Gastrocnemius medialis (tissue), 4 donors: ENCODE measurements around the gene FAM3D. TPM values are rescaled to one million over a fixed set of nuclear protein-coding genes. Genes with fewer than 3 reads are reported as not detected.

ENCODE experiments used
- ATAC-seq, 2 donors: fragments of 150-250 bp; one replicate each; pipeline ENCODE4 v1.9.1; 2016
- DNase-seq, 2 donors: peaks; one replicate each; pipeline ENCODE4 v3.0.0-alpha.2; 2019
- H3K27ac ChIP-seq, 4 donors: fragments of 200-600 bp; sonication (generic); 1 replicate in 1 of 4; 2 replicates in 3 of 4; pipeline ENCODE4 v1.5.1; 2016 to 2018; ENCODE audit warnings: mild to moderate bottlenecking in 2 of 4, moderate library complexity in 1 of 4
- H3K27me3 ChIP-seq, 3 donors: fragments of 200-600 bp; sonication (generic) in 2 of 3; 1 replicate in 1 of 3; 2 replicates in 2 of 3; pipeline versions ENCODE4 v1.5.1 to v1.6.0; 2016 to 2019; ENCODE audit warnings: mild to moderate bottlenecking in 1 of 3, moderate library complexity in 1 of 3
- H3K36me3 ChIP-seq, 2 donors: fragments of 200-600 bp; sonication (generic) in 1 of 2; one replicate each; pipeline ENCODE4 v1.5.1; 2017 to 2018
- H3K4me1 ChIP-seq, 2 donors: fragments of 200-600 bp; sonication (generic) in 1 of 2; one replicate each; pipeline ENCODE4 v1.5.1; 2016 to 2017; ENCODE audit warnings: mild to moderate bottlenecking in 2 of 2
- H3K4me3 ChIP-seq, 4 donors: fragments of 200-600 bp; sonication (generic) in 3 of 4; 1 replicate in 1 of 4; 2 replicates in 3 of 4; pipeline ENCODE4 v1.5.1; 2016 to 2019; ENCODE audit warnings: mild to moderate bottlenecking in 2 of 4
- H3K9me3 ChIP-seq, 3 donors: fragments of 200-600 bp; sonication (generic) in 2 of 3; 1 replicate in 1 of 3; 2 replicates in 2 of 3; pipeline ENCODE4 v1.5.1; 2016 to 2019
- POLR2A ChIP-seq, 2 donors: fragments of 450-650 bp; IDR thresholded peaks; one replicate each; pipeline ENCODE4 v1.6.1; 2017; ENCODE audit warnings: antibody characterized with exemption in 2 of 2, mild to moderate bottlenecking in 2 of 2, moderate library complexity in 2 of 2
- in situ Hi-C, 4 donors: fragments of 200-750 bp; cut with MboI; loops; one replicate each; pipeline versions ENCODE4 v1.15.0 to v1.8.0; 2017; ENCODE audit warnings: low sequenced_read_pairs in 4 of 4
- intact Hi-C: fragments of 100-400 bp; cut with DNase I; formaldehyde crosslinking; loops from one replicate; pipeline ENCODE4 v1.15.1; 2023; ENCODE audit warnings: low total_unique reads
- total RNA-seq, 4 donors: library from RNA; depleted of rRNA; stranded (reverse); fragments of >200 nt; gene quantifications; one replicate each; pipeline versions ENCODE4 v1.1.0 to v1.2.3, GENCODE V29; 2016
- TF ChIP-seq, protein P1 (sequence below), 5 experiments: fragments of 450-650 bp in 3 of 5; fragments of 200-600 bp in 2 of 5; sonication (generic) in 2 of 5; IDR thresholded peaks in 4 of 5; conservative IDR thresholded peaks in 1 of 5; 1 replicate in 4 of 5; 2 replicates in 1 of 5; pipeline ENCODE4 v1.5.1; 2016 to 2019; ENCODE audit warnings: antibody characterized with exemption in 5 of 5, mild to moderate bottlenecking in 3 of 5, moderate library complexity in 3 of 5

The FAM3D gene
- total RNA-seq, 4 donors from 2014 or later, result 0.83 TPM; not detected in 3

DNA sequence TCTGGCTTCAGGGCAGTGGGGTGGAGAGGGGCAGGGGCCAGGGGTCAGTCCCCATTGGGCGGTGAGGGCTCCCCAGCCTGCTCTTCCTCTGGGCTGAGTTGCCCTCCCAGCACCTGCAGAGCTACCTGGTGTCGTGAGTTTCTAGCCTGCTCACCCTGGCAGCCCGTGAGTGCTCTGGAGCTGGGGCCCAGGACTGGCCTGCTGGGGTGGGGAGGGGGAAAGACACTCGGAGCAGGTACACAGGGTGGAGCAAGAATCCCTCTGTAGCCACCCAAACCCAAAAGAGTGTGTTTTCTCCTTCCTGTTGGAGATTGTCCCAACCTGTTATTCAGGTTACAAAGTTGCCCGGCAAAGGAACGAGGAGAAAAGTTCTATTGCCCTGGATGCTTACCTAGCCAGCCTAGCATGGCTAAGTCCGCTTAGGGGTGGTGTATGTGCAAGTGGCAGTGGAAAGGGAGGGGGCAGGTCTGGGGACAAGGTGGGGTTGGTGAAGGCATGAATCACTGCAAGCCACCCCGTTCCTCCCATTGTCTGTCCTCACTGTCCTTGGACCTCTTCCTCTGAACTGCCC is 8.9 kb downstream of the FAM3D start:
- H3K9me3 ChIP-seq, result no peaks in the 10 kb centered on the region
- intact Hi-C loops, result no loop called here
- no peak overlapping the region for H3K4me3 ChIP-seq
- H3K36me3 ChIP-seq, result no peaks in the 10 kb centered on the region
- in situ Hi-C loops, result no loop called here
- no peaks in the 10 kb centered on the region for H3K27me3 ChIP-seq
- no peak for DNase-seq
- no peaks in the 10 kb centered on the region for H3K4me1 ChIP-seq
- no peak for ATAC-seq
- TF ChIP-seq, protein P1, sequence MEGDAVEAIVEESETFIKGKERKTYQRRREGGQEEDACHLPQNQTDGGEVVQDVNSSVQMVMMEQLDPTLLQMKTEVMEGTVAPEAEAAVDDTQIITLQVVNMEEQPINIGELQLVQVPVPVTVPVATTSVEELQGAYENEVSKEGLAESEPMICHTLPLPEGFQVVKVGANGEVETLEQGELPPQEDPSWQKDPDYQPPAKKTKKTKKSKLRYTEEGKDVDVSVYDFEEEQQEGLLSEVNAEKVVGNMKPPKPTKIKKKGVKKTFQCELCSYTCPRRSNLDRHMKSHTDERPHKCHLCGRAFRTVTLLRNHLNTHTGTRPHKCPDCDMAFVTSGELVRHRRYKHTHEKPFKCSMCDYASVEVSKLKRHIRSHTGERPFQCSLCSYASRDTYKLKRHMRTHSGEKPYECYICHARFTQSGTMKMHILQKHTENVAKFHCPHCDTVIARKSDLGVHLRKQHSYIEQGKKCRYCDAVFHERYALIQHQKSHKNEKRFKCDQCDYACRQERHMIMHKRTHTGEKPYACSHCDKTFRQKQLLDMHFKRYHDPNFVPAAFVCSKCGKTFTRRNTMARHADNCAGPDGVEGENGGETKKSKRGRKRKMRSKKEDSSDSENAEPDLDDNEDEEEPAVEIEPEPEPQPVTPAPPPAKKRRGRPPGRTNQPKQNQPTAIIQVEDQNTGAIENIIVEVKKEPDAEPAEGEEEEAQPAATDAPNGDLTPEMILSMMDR (IDR thresholded peaks at IDR 0.05 in 4 of 5, conservative IDR thresholded peaks at IDR 0.05 in 1 of 5), result no peak
- no peak for TF ChIP-seq POLR2A (IDR thresholded peaks at IDR 0.05)
- H3K27ac ChIP-seq, result no peak overlapping the region

DNA sequence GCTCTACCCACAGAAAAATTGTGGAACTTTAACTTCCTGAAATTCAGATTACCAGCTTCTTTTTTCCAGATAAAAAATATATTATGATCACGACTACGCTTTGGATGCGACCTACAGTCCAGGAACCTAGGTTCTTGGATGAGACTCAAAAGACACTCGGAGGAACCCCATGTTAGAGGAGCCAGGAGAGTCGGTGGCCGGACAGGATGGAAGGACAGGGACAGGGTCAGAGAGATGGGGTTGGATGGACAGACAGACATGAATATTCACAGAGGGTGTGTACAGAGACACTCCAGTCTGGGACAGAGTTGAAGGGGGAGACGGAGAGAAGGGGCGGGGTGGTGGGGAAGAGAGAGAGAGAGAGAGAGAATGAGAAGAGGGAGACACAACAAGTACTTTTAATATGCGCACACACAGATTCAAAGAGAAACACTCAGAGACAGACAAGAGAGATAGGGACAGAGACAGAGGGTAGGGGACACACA is 9.5 kb downstream of the FAM3D start:
- Histone ChIP-seq H3K4me3 (no peak overlapping the region), H3K4me1 (no peaks in the 10 kb centered on the region), H3K9me3 (no peaks in the 10 kb centered on the region), H3K36me3 (no peaks in the 10 kb centered on the region), H3K27me3 (no peaks in the 10 kb centered on the region), H3K27ac (no peak overlapping the region)
- intact Hi-C loops (no loop called here), in situ Hi-C loops (no loop called here)
- TF ChIP-seq POLR2A (IDR thresholded peaks at IDR 0.05), result no peak
- TF ChIP-seq, protein P1 (IDR thresholded peaks at IDR 0.05 in 4 of 5, conservative IDR thresholded peaks at IDR 0.05 in 1 of 5), result no peak
- no peak for ATAC-seq
- DNase-seq, result no peak

DNA sequence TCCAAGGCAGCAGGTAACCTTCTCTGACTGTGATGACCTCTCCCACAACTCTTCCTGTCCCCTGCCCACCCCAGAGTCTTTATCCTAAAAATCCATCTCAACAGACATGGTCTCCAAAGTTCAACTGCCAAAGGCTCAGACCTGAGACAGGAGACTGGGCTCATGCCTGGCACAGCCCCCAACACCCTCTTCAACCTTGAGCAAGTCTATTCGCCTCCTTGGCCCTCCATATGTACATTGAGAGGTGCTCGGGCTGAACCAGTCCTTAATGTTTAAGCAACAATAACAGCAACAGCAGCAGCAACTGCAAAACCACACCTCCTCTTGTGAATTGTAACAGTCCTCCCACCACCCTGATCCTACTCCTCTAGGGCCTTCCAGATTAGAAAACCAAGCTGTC is 9.9 kb downstream of the FAM3D start:
- Histone ChIP-seq H3K27ac (no peak overlapping the region), H3K36me3 (no peaks in the 10 kb centered on the region), H3K9me3 (no peaks in the 10 kb centered on the region), H3K4me3 (no peak overlapping the region), H3K4me1 (no peaks in the 10 kb centered on the region), H3K27me3 (no peaks in the 10 kb centered on the region)
- DNase-seq (no peak), ATAC-seq (no peak)
- intact Hi-C loops (no loop called here), in situ Hi-C loops (no loop called here)
- TF ChIP-seq, protein P1 (IDR thresholded peaks at IDR 0.05 in 4 of 5, conservative IDR thresholded peaks at IDR 0.05 in 1 of 5), result no peak
- TF ChIP-seq POLR2A (IDR thresholded peaks at IDR 0.05), result no peak

DNA sequence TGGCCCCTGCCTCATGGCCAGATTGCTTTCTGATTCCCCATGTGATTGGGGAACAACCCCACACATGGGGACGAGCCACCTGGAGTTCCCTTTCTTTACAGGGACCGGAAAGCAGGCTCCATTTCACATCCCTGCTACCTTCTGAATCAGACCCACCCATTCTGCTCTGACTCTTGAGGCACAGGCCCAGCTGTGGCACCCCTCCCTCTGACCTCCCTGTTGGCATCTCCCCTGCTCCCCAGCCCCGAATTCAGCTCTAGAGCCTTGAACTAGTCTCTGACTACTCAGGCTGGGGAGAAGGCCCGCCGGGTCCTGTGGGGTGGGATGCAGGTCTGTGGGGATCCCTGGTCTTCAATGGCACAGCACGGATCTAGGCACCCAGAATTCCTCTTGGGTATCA is 12.1 kb downstream of the FAM3D start:
- intact Hi-C loops, result no loop called here
- in situ Hi-C loops, result no loop called here
- H3K4me1 ChIP-seq, result no peaks in the 10 kb centered on the region
- H3K27me3 ChIP-seq, result no peaks in the 10 kb centered on the region
- H3K36me3 ChIP-seq, result no peaks in the 10 kb centered on the region
- no peak overlapping the region for H3K27ac ChIP-seq
- no peak for DNase-seq
- no peak for ATAC-seq
- no peak overlapping the region for H3K4me3 ChIP-seq
- H3K9me3 ChIP-seq, result no peaks in the 10 kb centered on the region
- TF ChIP-seq, protein P1 (IDR thresholded peaks at IDR 0.05 in 4 of 5, conservative IDR thresholded peaks at IDR 0.05 in 1 of 5), result no peak
- TF ChIP-seq POLR2A (IDR thresholded peaks at IDR 0.05), result no peak

DNA sequence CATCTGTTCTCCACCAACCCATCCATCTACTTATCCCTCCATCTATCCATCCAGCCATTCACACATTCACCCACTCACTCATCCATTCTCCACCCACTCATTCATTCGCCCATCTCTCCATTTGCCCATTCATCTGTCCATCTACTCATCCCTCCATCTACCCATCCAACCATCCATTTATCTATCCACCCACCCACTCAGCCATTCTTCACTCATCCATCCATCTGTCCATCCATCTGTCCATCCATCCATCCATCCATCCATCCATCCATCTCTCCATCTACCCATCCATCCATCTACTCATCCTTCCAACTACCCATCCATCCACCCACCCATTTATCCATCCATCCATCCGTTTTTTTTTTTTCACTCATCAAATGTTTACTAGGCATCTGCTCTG is 13.9 kb downstream of the FAM3D start:
- Histone ChIP-seq H3K9me3 (no peaks in the 10 kb centered on the region), H3K27ac (no peak overlapping the region), H3K36me3 (no peaks in the 10 kb centered on the region), H3K4me3 (no peak overlapping the region), H3K4me1 (no peaks in the 10 kb centered on the region), H3K27me3 (no peaks in the 10 kb centered on the region)
- in situ Hi-C loops, result no loop called here
- DNase-seq (no peak), ATAC-seq (no peak)
- TF ChIP-seq, protein P1 (IDR thresholded peaks at IDR 0.05 in 4 of 5, conservative IDR thresholded peaks at IDR 0.05 in 1 of 5), result no peak
- no peak for TF ChIP-seq POLR2A (IDR thresholded peaks at IDR 0.05)
- intact Hi-C loops, result no loop called here
